ENCODE results near the gene ANKRD35.

The ANKRD35 gene

GRCh38 chr1:145906954-145907753, 21.5 kb upstream of the ANKRD35 start:
- H3K4me3 ChIP-seq (ENCODE audit: low read depth, low read length) = no peak overlapping the region
- no peak for DNase-seq (ENCODE audit: low read depth)
- no peak for TF ChIP-seq CTCF (IDR thresholded peaks at IDR 0.05; ENCODE audit: low read depth, low read length, missing control alignments)

- no peak for DNase-seq (ENCODE audit: low read depth)
- TF ChIP-seq CTCF (IDR thresholded peaks at IDR 0.05; ENCODE audit: low read depth, low read length, missing control alignments) = no peak
- H3K4me3 ChIP-seq (ENCODE audit: low read depth, low read length) = no peak overlapping the region
These were observed 15.8 kb upstream of the ANKRD35 start for GRCh38 chr1:145901312-145902021.

GRCh38 chr1:145898756-145899155, 13.1 kb upstream of the ANKRD35 start:
- no peak for TF ChIP-seq CTCF (IDR thresholded peaks at IDR 0.05; ENCODE audit: low read depth, low read length, missing control alignments)
- no peak for DNase-seq (ENCODE audit: low read depth)
- no peak overlapping the region for H3K4me3 ChIP-seq (ENCODE audit: low read depth, low read length)

GRCh38 chr1:145897969-145898368, 12.3 kb upstream of the ANKRD35 start:
- no peak for TF ChIP-seq CTCF (IDR thresholded peaks at IDR 0.05; ENCODE audit: low read depth, low read length, missing control alignments)
- no peak for DNase-seq (ENCODE audit: low read depth)
- no peak overlapping the region for H3K4me3 ChIP-seq (ENCODE audit: low read depth, low read length)

GRCh38 chr1:145895471-145895870, 9.8 kb upstream of the ANKRD35 start:
- TF ChIP-seq CTCF (IDR thresholded peaks at IDR 0.05; ENCODE audit: low read depth, low read length, missing control alignments) = no peak
- H3K4me3 ChIP-seq (ENCODE audit: low read depth, low read length) = no peak overlapping the region
- DNase-seq (ENCODE audit: low read depth) = no peak

GRCh38 chr1:145893306-145894055, 7.8 kb upstream of the ANKRD35 start:
- TF ChIP-seq CTCF (IDR thresholded peaks at IDR 0.05; ENCODE audit: low read depth, low read length, missing control alignments) = no peak
- H3K4me3 ChIP-seq (ENCODE audit: low read depth, low read length) = no peak overlapping the region
- DNase-seq (ENCODE audit: low read depth) = no peak

Data from GM12864 (cell line).